Measurements from ENCODE around the gene CAMK2B. TPM values are rescaled to one million over a fixed set of nuclear protein-coding genes. Genes with fewer than 3 reads are reported as not detected.
"Not testable (repeated sequence)": the region's sequence is repeated elsewhere in the genome, so short reads cannot be mapped to it uniquely, and the experiment has no call there.

CAMK2B gene
- total RNA-seq, 1 donor from 2014 or later: 0.23 TPM

GRCh38 chr7:44177570-44178131 is 147.7 kb downstream of the CAMK2B start:
- TF ChIP-seq, protein P1, sequence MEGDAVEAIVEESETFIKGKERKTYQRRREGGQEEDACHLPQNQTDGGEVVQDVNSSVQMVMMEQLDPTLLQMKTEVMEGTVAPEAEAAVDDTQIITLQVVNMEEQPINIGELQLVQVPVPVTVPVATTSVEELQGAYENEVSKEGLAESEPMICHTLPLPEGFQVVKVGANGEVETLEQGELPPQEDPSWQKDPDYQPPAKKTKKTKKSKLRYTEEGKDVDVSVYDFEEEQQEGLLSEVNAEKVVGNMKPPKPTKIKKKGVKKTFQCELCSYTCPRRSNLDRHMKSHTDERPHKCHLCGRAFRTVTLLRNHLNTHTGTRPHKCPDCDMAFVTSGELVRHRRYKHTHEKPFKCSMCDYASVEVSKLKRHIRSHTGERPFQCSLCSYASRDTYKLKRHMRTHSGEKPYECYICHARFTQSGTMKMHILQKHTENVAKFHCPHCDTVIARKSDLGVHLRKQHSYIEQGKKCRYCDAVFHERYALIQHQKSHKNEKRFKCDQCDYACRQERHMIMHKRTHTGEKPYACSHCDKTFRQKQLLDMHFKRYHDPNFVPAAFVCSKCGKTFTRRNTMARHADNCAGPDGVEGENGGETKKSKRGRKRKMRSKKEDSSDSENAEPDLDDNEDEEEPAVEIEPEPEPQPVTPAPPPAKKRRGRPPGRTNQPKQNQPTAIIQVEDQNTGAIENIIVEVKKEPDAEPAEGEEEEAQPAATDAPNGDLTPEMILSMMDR (IDR thresholded peaks at IDR 0.05; ENCODE audit: unreplicated experiment): no peak
- H3K4me1 Mint-ChIP-seq (ENCODE audit: unreplicated experiment): no peaks in the 10 kb centered on the region
- H3K27me3 Mint-ChIP-seq (ENCODE audit: unreplicated experiment): peaks cover 7% of the 10 kb centered on the region
- H3K4me3 Mint-ChIP-seq (ENCODE audit: unreplicated experiment): no peak overlapping the region
- no peak overlapping the region for H3K27ac Mint-ChIP-seq (ENCODE audit: unreplicated experiment)
- peaks cover 4% of the 10 kb centered on the region for H3K36me3 Mint-ChIP-seq (ENCODE audit: low read depth, unreplicated experiment)
- H3K9me3 Mint-ChIP-seq (ENCODE audit: unreplicated experiment): no peaks in the 10 kb centered on the region
- no peak for DNase-seq (ENCODE audit: low spot score)

GRCh38 chr7:44176486-44176885 is 148.9 kb downstream of the CAMK2B start:
- H3K27ac Mint-ChIP-seq (ENCODE audit: unreplicated experiment): no peak overlapping the region
- DNase-seq (ENCODE audit: low spot score): no peak
- H3K36me3 Mint-ChIP-seq (ENCODE audit: low read depth, unreplicated experiment): peaks cover 4% of the 10 kb centered on the region
- no peaks in the 10 kb centered on the region for H3K9me3 Mint-ChIP-seq (ENCODE audit: unreplicated experiment)
- no peak overlapping the region for H3K4me3 Mint-ChIP-seq (ENCODE audit: unreplicated experiment)
- TF ChIP-seq, protein P1 (IDR thresholded peaks at IDR 0.05; ENCODE audit: unreplicated experiment): no peak
- peaks cover 6% of the 10 kb centered on the region for H3K27me3 Mint-ChIP-seq (ENCODE audit: unreplicated experiment)
- no peaks in the 10 kb centered on the region for H3K4me1 Mint-ChIP-seq (ENCODE audit: unreplicated experiment)

- TF ChIP-seq, protein P1 (IDR thresholded peaks at IDR 0.05; ENCODE audit: unreplicated experiment): no peak
- Mint-ChIP-seq H3K9me3 (ENCODE audit: unreplicated experiment) (no peaks in the 10 kb centered on the region), H3K27me3 (ENCODE audit: unreplicated experiment) (peaks cover 8% of the 10 kb centered on the region), H3K27ac (ENCODE audit: unreplicated experiment) (no peak overlapping the region), H3K4me1 (ENCODE audit: unreplicated experiment) (no peaks in the 10 kb centered on the region), H3K4me3 (ENCODE audit: unreplicated experiment) (no peak overlapping the region), H3K36me3 (ENCODE audit: low read depth, unreplicated experiment) (peaks cover 4% of the 10 kb centered on the region)
- no peak for DNase-seq (ENCODE audit: low spot score)
These were observed 149.7 kb downstream of the CAMK2B start for GRCh38 chr7:44175730-44176129.

DNA sequence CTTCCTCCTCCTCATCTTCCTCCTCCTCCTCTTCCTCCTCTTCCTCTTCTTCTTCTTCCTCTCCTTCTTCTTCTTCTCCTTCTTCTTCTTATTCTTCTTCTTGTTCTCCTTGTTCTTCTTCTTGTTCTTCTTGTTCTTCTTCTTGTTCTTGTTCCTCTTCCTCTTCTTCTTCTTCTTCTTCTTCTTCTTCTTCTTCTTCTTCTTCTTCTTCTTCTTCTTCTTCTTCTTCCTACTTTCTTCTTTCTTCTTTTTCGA is 150.8 kb downstream of the CAMK2B start:
- not testable (repeated sequence) for H3K27me3 Mint-ChIP-seq (ENCODE audit: unreplicated experiment); H3K9me3 Mint-ChIP-seq (ENCODE audit: unreplicated experiment); H3K36me3 Mint-ChIP-seq (ENCODE audit: low read depth, unreplicated experiment); DNase-seq (ENCODE audit: low spot score); H3K27ac Mint-ChIP-seq (ENCODE audit: unreplicated experiment); H3K4me3 Mint-ChIP-seq (ENCODE audit: unreplicated experiment); H3K4me1 Mint-ChIP-seq (ENCODE audit: unreplicated experiment)

DNA sequence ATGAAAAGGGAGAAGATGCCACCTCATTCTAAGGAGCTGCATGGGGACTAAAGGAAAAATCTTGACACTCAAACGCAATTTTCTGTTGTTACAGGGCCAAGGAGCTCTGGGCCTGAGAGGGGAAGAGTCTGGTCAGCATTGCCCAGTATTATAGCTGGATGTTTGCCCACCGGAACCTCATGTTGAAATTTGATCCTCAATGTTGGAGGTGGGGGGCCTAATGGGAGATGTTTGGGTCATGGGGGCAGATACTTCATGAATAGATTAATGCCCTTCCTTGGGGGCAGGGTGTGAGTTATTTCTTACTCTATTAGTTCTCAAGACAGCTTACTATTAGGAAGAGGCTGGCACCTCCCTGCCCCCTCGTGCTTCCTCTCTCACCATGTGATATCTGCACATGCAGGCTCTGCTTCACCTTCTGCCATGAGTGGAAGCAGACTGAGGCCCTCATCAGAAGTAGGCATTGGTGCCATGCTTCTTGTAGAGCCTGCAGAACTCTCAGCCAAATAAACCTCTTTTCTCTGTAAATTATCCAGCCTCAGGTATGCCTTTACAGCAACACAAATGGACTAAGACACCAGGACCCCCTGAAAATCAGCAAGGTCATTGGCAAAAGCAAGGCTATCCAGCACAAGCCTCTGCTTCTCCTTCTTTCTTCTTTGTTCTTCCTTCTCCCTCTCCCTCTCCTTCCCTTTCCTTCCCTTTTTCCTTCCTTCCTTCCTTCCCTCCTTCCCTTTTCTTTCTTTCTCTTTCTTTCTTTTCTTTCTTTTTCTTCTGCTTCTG is 151.3 kb downstream of the CAMK2B start:
- Mint-ChIP-seq H3K4me3 (ENCODE audit: unreplicated experiment) (no peak overlapping the region), H3K36me3 (ENCODE audit: low read depth, unreplicated experiment) (peaks cover 4% of the 10 kb centered on the region), H3K4me1 (ENCODE audit: unreplicated experiment) (no peaks in the 10 kb centered on the region), H3K9me3 (ENCODE audit: unreplicated experiment) (no peaks in the 10 kb centered on the region), H3K27me3 (ENCODE audit: unreplicated experiment) (peaks cover 6% of the 10 kb centered on the region), H3K27ac (ENCODE audit: unreplicated experiment) (no peak overlapping the region)
- DNase-seq (ENCODE audit: low spot score): no peak
- TF ChIP-seq, protein P1 (IDR thresholded peaks at IDR 0.05; ENCODE audit: unreplicated experiment): no peak
